Measurements from ENCODE around the gene SNX19.
"Not testable (repeated sequence)": the region's sequence is repeated elsewhere in the genome, so short reads cannot be mapped to it uniquely, and the experiment has no call there.

Gene SNX19

DNA sequence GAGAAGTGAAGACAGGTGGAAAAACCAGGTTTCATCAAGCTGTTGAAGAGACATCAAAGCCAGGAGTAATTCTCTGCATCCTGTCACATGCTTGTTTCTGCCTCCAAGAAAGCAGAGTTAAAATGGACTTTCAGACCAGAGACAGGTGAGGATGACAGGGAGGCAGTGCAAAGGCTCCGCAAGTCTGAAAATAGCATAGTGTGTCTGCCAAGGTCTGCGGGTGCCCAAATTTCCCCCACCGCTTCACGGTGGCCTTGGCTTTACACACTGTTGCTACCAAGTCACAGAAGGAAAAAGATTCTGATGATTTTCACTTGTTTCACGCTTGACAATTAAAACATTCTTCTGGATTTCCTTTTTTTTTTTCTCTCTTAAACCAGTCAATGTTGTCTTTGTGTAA is 44.2 kb downstream of the SNX19 start:
- no peak for DNase-seq (ENCODE audit: low read depth)

DNA sequence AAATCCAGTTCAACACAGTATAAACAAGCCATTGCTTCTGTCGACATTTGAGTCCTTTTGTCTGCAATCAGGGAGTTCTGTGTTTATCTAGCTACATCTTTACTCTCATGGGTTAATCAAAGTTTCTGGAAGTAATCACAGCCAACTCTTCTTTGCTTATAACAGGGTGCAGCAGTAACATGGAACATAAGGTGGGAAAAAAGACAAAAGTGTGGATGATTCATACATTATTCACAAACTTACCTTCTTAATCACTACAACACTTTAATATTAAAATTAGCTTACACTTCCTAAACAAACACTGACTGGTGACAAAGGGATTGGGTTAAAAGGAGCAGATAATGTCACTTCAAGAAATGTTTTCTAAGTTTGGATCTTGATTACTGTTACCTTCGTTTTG is 44.7 kb downstream of the SNX19 start:
- DNase-seq (ENCODE audit: low read depth), result no peak

DNA sequence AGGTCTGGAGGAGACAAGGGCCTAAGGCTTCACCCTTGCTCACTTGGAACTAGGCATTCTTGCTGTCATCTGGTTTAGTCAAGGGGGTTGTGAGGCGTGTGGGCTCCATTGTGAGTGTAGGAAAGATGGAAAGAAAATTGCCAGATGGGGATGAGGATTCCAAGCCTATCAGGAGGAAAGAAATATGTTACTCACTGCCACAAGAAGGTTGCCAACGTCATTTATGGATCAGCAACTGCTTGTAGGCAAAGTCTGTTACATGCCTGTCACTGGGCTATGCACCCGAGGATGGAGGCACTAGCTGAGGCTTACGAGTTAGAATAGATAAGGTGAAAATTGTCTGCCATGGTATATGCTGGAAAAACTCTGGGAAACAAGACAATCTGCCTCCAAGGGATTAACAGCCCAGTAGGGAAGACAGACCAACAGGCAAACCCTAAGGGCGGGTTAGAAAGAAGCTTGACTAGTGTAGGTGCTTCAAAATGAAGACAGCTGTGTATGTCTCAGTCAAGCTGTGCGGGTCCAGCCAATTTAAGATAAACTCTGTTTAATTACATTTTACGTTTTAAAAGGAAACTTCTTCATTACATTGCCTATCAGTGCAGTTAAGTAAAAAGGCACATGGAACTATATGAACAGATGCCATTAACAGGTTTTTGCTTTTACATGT is 47.4 kb downstream of the SNX19 start:
- no peak for DNase-seq (ENCODE audit: low read depth)

DNA sequence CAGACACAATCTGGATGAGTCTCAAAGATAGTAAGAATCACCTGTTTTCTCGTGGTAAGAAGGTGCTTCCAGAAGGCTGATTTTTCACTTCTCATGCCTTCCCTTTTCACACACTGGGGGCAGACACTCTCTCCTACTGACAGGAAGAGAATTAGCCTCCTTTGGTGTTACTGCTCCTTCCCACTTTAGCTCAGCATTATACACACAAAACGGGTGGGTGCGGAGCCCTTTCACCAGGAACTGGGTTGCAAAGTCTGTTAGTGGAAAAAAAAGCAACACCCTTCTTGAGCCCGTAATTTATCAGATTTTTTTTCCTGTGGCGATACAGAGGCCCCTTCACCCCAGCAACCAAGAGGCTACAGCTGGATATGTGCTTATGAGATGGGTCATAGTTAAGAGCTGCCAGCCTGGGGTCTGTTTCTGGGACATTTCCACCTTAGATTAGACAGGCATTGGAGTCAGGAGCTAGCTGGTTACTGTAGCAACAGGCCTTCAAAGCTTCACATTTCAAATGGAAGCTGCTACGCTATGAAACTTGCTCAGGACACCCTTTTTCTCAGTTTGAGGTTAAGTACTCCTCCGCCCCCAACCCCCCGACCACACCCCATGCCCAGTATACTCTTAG is 48.1 kb downstream of the SNX19 start:
- DNase-seq (ENCODE audit: low read depth), result no peak

DNA sequence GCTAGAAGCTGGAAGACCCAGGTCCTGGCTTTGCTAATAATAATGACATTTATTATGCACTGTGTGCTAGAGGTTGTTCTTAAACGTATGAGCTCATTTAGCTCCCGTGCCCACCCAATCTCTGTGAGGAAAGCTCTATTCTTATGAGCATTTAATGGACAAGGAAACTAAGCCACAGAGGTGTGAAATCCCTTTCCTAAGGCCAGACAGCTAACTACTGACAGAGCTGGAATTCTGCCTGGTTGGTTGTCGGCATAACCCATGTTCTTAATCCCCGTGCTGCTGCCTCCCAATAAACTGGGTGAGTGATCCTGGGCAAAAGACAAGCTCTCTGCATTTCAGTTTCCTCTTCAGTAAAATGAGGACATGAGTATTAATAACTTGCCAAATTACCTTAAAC is 49.4 kb downstream of the SNX19 start:
- no peak for DNase-seq (ENCODE audit: low read depth)

DNA sequence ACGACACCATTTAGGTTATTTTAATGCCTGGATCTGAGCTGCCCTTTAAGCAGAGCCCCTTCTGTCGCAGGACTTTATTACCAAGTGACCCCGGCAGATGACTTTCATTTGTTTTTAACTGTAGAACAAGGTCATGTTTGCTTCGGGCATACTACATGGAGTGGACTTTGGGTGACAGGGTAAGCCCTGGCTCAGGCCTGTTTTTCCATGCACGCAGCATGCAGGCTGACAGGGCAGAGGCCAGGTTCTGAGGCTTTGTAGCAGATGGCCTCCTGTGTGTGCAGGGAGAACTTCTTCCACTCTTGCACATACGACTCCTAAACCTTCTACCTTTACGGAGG is 50.5 kb downstream of the SNX19 start:
- no peak for DNase-seq (ENCODE audit: low read depth)

DNA sequence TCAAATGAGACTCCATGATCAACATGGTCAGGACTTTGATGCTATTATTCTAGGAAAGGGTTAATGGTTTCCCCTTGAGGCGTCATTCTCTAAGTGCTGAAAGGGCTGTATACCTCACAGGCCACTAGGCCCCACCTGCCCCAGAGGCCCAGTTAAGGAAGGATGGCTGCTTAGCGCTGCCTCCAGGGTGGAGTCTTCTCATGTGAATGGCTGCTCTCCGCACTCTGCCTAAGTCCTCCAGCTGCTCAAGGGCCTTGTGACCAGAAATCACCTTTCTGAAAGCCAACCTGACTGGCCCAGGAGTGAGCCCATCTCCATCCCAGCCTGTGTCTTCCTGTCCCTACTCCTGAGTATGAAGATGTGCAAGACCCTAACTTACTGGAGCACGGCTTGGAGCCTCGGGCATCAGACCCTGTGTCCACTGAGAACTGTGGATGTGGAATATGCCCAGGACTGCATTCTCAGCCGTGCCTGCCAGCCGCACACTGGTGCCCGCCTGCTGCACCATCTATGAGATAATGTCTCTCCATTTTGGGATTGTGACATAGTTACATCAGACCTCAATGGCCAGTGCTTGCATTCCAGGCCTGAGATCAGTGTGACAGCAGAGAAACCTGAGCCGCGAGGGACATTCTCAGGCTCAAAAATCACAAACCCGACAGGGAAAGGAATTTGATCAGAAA is 51.0 kb downstream of the SNX19 start:
- DNase-seq (ENCODE audit: low read depth), result no peak

DNA sequence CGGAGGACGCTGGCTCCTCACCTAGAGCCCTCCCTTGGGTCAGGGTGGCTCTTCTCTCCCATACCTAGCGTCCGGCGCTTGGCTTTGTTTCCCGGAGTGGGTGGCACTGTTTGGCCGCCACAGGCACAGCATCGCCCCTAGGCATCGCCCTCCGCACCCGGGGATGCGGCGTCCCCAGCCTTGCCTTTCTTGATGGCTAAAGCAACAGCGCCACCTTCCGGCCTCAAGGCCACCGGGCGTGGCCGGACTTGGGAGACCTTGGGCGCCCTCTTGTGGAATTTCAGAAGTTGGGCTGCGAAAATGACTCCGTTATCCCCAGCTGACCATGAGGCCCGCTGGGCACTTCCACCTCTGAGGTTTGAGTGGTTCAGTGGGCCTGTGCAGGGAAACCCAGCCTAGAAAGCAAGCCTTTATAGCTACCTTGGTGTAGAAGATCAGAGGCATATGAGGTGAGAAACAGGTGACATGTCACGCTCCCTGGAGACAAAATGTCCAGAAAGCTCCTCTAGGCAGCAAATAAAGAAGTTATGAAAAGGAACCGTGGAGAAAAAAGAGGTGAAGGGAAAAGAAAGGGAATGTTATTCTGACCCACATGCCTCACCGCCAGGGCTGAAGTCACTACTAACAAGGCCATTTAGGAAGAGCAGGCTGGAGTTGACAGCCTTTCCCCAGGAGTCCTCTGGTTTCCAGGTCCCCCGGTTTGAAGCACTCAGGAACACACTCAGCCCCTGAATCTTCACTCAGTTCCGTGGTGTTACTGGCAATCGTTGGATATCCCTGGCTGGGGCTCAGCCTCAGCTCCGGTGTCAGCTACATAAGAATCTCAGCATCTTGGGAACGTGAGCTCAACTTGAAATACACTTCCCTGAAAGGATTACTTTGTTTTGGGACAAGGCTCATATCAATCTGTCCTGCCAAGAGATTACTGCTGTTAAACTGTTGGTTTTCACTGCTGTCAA is 54.1 kb downstream of the SNX19 start:
- peak; percentile 84 for DNase-seq (ENCODE audit: low read depth)

DNA sequence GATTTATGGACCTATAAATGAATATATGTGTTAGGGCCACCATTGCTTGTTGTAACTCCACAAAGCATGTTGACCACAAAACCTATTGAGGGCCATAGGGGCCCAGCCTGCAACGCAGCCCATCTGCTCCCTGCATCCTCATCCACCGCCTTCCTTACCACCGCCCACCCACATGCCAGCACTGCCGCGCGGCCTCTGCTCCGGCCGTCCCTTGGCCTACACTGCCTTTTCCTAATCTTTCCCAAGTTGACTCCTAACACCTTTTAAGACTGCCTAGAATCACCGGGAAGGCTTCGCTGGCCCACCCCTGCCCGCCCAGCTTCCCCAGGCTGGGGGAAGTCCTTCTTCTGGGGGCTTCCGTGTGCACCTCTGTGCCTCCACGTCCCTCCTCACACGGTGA is 55.0 kb downstream of the SNX19 start:
- DNase-seq (ENCODE audit: low read depth), result no peak

DNA sequence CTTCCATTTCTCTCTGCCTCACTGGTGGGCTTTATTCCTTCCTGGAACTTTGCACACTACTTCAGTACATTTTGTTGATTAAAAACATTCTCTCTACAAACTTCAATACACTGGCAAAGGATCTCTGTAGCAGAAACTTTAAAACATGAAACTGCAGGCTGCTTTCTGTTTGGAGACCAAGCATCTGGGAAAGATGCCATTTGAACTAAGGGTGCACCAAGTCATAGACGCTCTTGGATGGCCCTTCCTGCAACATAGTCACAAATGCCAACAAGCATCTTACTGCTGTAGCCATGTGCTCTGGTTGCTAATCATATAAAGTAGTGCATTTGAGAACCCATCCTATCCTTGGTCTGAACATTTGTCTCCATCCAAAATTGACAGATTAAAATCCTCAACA is 56.4 kb downstream of the SNX19 start:
- no peak for DNase-seq (ENCODE audit: low read depth)

DNA sequence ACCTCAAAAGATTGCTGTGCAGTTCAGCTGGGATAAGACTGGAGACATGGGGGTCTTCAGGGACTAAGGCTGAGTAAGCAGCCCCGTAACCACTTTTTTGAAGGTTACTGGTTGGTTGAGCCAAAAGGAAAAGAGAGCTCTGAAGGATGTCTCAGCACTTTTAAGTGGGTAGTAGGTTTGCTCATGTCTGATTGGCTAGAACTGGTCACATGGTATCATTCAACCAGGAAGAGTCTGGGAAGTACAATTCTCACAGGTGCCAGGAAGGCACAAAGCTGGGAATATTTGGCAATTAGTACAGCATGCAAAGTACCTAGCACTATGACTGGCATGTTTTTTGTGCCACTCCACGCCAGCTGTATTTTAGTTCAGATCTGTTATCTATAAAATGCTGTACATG is 58.1 kb downstream of the SNX19 start:
- DNase-seq (ENCODE audit: low read depth), result no peak

DNA sequence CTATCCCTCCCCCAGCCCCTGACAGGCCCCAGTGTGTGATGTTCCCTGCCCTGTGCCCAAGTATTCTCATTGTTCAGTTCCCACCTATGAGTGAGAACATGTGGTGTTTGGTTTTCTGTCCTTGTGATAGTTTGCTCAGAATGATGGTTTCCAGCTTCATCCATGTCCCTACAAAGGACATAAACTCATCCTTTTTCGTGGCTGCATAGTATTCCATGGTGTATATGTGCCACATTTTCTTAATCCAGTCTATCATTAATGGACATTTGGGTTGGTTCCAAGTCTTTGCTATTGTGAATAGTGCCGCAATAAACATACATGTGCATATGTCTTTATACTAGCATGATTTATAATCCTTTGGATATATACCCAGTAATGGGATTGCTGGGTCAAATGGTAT is 60.6 kb downstream of the SNX19 start:
- DNase-seq (ENCODE audit: low read depth), result not testable (repeated sequence)

DNA sequence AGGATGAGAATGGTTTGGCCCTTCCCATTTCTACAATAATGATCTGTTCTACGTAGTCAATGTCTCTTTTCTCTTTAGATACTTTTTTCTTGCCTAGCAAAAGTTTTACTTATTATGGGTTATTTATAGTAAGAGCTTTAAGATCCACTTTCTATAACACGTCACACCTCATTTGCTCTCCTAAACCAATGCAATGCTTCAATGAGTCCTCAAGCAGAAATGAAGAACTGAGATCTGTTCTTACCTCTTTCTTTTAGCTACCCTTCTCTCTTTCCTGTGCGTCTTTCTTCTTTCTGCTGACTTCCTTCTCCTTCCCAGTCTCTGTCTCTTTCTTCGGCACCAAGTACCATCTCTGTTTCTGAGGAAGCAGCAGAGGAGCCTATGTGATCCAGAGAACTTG is 61.8 kb downstream of the SNX19 start:
- DNase-seq (ENCODE audit: low read depth), result no peak

DNA sequence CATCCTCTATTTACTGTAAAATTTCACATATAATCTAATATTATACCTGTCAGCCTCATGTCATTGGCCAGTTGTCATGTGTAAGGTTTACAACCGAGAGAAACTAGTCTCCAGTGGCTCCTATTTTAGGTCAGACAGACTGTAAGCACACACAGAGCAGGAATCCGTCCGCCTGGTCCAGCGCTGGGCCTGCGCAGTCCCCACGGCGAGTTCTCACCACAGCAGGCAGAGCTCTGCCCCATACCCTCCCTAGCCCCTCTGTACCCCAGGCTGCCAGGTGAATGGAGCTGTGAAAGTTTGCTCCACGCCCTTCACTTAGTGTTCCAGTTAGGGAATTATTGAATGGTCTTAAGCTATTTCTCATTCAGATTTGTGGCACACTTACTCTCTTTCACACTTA is 63.7 kb downstream of the SNX19 start:
- no peak for DNase-seq (ENCODE audit: low read depth)

DNA sequence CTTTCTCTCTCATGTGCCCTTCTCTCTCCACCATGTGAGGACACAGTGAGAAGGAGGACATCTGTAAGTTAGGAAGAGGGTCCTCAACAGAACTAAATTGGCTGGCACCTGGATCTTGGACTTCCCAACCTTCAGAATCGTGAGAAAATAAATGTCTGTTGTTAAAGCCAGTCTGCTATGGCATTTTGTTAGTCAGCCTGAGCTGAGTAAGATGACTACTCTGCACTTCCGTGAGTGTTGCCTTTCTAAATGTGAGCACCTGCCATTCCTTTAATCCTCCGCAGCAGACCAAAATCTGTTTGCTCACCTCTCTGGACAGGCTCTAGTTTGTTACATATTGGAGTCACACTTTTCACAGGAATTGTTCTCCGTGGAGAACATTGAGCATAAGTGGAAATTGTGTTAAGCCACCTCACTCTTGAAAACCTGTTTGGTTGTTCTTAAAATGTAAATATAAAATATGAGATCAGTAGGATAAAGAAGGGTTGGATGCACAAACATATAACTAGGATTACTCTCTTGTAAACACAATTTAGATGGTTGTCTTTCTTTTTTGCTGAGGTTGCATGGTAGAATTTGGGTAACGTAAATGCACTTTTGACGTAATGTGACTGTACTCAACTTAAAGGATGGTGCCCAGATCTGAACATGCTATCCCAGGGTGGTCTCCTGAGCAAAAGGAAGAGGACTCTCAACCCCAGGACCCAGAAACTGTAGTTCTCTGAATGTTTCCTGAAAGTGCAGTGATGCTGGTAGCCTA is 65.9 kb downstream of the SNX19 start:
- no peak for DNase-seq (ENCODE audit: low read depth)

DNA sequence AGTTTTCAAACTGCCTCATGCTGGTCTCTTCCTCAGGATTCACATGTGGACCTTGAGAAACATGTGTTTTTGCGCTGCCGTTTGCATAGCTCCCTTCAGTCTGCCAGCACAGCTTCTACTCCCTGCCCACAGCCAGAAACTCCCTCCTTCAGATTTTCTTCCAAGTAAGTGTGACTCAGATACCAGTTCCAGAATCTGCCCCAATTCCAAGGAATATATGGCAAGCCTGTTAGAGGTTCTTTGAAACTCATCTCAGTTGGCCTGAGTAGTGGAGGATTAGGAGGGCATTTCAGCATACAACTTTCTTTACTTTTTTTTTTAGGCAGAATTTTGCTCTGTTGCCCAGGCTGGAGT is 67.1 kb downstream of the SNX19 start:
- peak; percentile 86 for DNase-seq (ENCODE audit: low read depth)

DNA sequence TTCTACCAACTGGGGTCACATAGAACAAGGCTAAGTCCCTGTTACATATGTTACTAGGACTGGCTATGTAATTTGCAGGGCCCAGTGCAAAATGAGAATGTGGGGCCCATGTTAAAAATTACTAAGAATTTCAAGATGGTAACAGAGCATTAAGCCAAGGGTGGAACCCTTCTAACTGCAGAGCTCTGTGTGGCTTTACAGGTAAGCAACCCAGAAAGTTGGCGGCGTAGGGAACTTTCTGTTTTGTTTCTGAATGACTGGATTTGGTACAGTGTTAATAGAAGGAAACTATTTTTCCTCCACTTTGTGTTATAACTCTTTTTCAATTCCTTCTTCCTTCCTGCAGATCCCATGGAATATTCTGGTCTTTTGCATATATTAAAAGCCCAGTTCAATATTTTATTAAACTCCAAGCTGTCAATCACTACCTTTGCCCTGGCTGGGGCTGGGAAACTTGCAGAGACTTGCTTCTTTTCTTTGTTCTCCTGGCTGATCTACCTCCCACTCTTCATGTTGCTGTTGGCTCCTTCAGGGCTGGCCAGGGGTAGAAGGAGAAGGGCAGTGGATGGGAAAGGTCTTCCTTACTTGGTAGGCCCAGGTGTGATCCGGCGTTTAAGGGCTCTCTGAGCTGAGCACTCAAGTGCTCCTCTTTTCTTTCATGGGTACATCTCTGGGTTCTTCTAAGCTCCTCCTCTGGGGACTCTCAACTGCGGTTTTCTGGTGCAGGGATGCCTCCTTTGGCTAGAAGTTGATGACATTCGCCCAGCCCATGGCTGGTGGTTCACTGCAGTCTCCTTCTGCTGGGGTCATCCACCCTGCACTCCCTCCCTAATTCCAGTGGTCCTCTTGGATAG is 67.7 kb downstream of the SNX19 start:
- no peak for DNase-seq (ENCODE audit: low read depth)

DNA sequence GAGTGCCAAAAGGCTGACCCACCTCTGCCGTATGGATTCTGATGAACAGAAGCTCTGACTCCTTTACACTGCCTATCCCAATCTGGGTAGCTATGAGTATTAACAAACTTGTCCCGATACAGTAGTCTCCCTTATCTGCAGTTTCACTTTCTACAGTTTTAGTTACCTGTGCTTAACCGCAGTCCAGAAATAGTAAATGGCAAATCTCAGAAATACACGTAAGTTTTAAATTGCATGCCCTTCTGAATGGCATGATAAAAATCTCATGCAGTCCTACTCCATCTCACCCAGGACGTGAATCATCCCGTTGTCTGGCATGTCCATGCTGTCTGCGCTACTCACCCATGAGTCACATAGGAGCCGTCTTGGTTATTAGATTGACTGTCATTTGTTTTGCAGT is 68.8 kb downstream of the SNX19 start:
- DNase-seq (ENCODE audit: low read depth), result peak; percentile 87

DNA sequence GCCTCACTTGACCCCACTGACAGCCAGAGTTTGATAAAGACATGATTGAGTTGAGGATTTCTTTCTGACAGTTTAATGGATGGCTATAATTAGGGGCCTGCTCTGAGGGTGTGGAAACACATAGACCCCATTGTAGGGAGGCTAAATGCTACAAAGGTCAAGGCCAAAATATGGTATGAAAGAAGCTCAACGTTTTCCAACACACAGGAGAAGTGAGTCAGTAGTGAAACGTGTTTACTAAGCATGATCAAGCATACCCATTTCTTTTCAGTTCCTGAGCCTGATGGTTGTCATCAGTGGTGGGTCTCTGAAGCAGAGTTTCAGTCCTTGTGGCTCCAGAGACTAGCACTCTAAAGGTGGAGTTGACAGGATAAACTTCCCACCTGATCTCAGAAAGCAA is 69.7 kb downstream of the SNX19 start:
- no peak for DNase-seq (ENCODE audit: low read depth)

DNA sequence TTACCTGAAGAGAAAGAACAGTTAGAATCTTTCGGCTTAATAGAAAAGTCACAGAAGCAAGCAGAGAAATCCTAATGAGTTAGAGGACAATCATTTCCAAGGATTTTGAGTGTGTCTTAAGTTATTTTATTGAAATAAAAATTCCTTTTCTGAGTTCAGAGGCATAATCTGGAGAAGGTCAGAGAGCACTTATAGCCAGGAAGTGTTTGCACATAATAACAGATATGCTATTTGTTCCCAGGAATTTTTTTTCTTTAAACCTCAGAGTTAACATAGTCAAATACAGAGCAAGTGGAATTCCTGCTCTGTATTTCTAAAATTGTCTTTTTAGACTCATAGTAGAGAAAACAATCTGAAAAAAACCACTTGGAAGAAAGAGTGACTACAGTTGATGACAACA is 74.3 kb downstream of the SNX19 start:
- no peak for DNase-seq (ENCODE audit: low read depth)

DNA sequence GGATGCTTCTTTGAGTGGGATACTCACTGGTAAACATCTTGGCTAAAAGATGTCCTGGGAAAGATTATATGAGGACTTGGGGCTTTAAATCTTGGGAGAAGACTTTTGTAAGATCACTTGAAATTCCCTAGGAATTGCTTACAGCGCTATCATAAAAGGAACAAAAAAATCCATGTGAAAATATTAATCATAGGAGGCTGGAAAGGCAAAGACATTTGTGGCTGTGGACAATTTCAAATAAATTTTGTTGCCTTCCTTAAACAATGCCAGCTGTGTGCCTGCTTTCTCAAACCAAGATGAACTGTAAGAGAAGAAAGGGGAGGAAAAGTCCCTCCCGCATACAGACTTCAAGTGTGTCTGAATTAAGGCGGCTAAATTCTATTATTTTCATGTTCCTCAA is 75.6 kb downstream of the SNX19 start:
- no peak for DNase-seq (ENCODE audit: low read depth)
